Measurements from ENCODE around the gene TAL1.
A peak's percentile ranks its signal among the peaks of the same experiment; 100 is the strongest.

DNA sequence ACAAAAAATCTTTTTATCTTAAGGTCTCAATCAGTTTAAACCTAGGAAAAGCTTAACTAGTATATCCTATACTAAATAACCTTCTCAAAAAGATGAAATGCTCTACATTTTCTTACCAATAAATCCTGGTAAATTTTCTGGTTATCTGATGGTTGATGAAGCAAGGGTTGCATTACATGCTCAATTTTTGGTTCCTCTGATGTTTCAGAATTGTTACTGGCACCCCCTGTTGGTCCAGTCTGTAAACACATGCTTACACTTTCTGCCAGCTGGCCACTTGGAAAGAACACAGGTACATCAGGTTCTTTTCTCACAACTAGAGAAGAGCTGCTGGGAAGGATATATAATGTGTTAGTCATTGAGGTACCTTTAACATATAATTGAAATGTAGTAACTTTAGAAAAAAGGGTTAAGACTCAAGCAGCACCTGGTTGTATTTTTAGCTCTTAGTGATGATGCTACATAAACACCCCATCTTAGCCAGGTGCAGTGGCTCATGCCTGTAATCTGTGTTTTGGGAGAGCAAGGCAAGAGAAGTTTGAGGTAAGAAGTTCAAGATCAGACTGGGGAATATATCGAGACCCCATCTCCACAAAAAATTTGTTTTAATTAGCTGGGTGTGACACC, 30.9 kb upstream of the TAL1 start:
- TF ChIP-seq JUND (IDR thresholded peaks at IDR 0.05; ENCODE audit: low read depth, low read length) (no peak), RAD21 (IDR thresholded peaks at IDR 0.05; ENCODE audit: insufficient read depth, low read depth, low read length) (peak; percentile 48), MXI1 (IDR thresholded peaks at IDR 0.05; ENCODE audit: low read depth, low read length) (no peak), BHLHE40 (IDR thresholded peaks at IDR 0.05; ENCODE audit: borderline replicate concordance in 1 of 2, low read depth in 2 of 2, low read length in 1 of 2) (no peak), YY1 (IDR thresholded peaks at IDR 0.05; ENCODE audit: low read depth, low read length) (no peak), CHD2 (IDR thresholded peaks at IDR 0.05; ENCODE audit: borderline replicate concordance, low read depth, low read length) (no peak), NFYB (IDR thresholded peaks at IDR 0.05; ENCODE audit: insufficient read depth, low read depth, low read length) (no peak), ZNF207 (IDR thresholded peaks at IDR 0.05; ENCODE audit: borderline replicate concordance) (no peak), SUZ12 (IDR thresholded peaks at IDR 0.05; ENCODE audit: unreplicated experiment) (no peak), POLR2AphosphoS5 (IDR thresholded peaks at IDR 0.05; ENCODE audit: low read length) (no peak)
- TF ChIP-seq, protein P1, sequence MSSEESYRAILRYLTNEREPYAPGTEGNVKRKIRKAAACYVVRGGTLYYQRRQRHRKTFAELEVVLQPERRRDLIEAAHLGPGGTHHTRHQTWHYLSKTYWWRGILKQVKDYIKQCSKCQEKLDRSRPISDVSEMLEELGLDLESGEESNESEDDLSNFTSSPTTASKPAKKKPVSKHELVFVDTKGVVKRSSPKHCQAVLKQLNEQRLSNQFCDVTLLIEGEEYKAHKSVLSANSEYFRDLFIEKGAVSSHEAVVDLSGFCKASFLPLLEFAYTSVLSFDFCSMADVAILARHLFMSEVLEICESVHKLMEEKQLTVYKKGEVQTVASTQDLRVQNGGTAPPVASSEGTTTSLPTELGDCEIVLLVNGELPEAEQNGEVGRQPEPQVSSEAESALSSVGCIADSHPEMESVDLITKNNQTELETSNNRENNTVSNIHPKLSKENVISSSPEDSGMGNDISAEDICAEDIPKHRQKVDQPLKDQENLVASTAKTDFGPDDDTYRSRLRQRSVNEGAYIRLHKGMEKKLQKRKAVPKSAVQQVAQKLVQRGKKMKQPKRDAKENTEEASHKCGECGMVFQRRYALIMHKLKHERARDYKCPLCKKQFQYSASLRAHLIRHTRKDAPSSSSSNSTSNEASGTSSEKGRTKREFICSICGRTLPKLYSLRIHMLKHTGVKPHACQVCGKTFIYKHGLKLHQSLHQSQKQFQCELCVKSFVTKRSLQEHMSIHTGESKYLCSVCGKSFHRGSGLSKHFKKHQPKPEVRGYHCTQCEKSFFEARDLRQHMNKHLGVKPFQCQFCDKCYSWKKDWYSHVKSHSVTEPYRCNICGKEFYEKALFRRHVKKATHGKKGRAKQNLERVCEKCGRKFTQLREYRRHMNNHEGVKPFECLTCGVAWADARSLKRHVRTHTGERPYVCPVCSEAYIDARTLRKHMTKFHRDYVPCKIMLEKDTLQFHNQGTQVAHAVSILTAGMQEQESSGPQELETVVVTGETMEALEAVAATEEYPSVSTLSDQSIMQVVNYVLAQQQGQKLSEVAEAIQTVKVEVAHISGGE (CRISPR knock-in tag; IDR thresholded peaks at IDR 0.05): no peak
- TF ChIP-seq, protein P2, sequence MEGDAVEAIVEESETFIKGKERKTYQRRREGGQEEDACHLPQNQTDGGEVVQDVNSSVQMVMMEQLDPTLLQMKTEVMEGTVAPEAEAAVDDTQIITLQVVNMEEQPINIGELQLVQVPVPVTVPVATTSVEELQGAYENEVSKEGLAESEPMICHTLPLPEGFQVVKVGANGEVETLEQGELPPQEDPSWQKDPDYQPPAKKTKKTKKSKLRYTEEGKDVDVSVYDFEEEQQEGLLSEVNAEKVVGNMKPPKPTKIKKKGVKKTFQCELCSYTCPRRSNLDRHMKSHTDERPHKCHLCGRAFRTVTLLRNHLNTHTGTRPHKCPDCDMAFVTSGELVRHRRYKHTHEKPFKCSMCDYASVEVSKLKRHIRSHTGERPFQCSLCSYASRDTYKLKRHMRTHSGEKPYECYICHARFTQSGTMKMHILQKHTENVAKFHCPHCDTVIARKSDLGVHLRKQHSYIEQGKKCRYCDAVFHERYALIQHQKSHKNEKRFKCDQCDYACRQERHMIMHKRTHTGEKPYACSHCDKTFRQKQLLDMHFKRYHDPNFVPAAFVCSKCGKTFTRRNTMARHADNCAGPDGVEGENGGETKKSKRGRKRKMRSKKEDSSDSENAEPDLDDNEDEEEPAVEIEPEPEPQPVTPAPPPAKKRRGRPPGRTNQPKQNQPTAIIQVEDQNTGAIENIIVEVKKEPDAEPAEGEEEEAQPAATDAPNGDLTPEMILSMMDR (IDR thresholded peaks at IDR 0.05 in 2 of 3, conservative IDR thresholded peaks at IDR 0.05 in 1 of 3; ENCODE audit: control insufficient read depth in 2 of 3, extremely low read depth in 1 of 3, insufficient read depth in 1 of 3, low read depth in 3 of 3, low read length in 3 of 3): peak; percentile 50 to 70 (median 59)
- TF ChIP-seq, protein P3, sequence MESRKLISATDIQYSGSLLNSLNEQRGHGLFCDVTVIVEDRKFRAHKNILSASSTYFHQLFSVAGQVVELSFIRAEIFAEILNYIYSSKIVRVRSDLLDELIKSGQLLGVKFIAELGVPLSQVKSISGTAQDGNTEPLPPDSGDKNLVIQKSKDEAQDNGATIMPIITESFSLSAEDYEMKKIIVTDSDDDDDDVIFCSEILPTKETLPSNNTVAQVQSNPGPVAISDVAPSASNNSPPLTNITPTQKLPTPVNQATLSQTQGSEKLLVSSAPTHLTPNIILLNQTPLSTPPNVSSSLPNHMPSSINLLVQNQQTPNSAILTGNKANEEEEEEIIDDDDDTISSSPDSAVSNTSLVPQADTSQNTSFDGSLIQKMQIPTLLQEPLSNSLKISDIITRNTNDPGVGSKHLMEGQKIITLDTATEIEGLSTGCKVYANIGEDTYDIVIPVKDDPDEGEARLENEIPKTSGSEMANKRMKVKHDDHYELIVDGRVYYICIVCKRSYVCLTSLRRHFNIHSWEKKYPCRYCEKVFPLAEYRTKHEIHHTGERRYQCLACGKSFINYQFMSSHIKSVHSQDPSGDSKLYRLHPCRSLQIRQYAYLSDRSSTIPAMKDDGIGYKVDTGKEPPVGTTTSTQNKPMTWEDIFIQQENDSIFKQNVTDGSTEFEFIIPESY (IDR thresholded peaks at IDR 0.05): no peak

Data from GM12878 (cell line).